Chondrocyte (in vitro differentiated cells): ENCODE data around the gene TTK. TPM values are rescaled to one million over a fixed set of nuclear protein-coding genes. Genes with fewer than 3 reads are reported as not detected.
A peak's percentile ranks its signal among the peaks of the same experiment; 100 is the strongest.

ENCODE experiments used
- DNase-seq: peaks from one replicate; pipeline ENCODE4 v3.0.0; 2021; ENCODE audit warnings: mixed read lengths, low spot score
- H3K27ac Mint-ChIP-seq: one replicate; pipeline ENCODE4 v1.8.0; 2021; ENCODE audit warnings: mild to moderate bottlenecking, moderate library complexity, mixed read lengths; ENCODE audit not compliant: unreplicated experiment
- H3K27me3 Mint-ChIP-seq: 2 replicates; pipeline ENCODE4 v1.8.0; 2021; ENCODE audit warnings: low read depth, mixed read lengths
- H3K36me3 Mint-ChIP-seq: 2 replicates; pipeline ENCODE4 v1.8.0; 2021; ENCODE audit warnings: low read depth, mixed read lengths
- H3K4me1 Mint-ChIP-seq: 2 replicates; pipeline ENCODE4 v1.8.0; 2021; ENCODE audit warnings: low read depth, mild to moderate bottlenecking, mixed read lengths
- H3K4me3 Mint-ChIP-seq: one replicate; pipeline ENCODE4 v1.8.0; 2021; ENCODE audit warnings: mild to moderate bottlenecking, moderate library complexity, mixed read lengths; ENCODE audit not compliant: unreplicated experiment
- H3K9me3 Mint-ChIP-seq: 2 replicates; pipeline ENCODE4 v1.8.0; 2021; ENCODE audit warnings: low read depth, mixed read lengths
- total RNA-seq: library from RNA; stranded (reverse); gene quantifications from 3 replicates; pipeline ENCODE4 v1.2.1, GENCODE V29; 2021
- TF ChIP-seq, protein P1 (sequence below): fragments of 200-600 bp; sonication (generic); IDR thresholded peaks from 2 replicates; pipeline ENCODE4 v1.5.0; 2021; ENCODE audit warnings: antibody characterized with exemption, mild to moderate bottlenecking, moderate library complexity

Gene TTK
- total RNA-seq, 1 donor from 2014 or later = 3.8 TPM

DNA sequence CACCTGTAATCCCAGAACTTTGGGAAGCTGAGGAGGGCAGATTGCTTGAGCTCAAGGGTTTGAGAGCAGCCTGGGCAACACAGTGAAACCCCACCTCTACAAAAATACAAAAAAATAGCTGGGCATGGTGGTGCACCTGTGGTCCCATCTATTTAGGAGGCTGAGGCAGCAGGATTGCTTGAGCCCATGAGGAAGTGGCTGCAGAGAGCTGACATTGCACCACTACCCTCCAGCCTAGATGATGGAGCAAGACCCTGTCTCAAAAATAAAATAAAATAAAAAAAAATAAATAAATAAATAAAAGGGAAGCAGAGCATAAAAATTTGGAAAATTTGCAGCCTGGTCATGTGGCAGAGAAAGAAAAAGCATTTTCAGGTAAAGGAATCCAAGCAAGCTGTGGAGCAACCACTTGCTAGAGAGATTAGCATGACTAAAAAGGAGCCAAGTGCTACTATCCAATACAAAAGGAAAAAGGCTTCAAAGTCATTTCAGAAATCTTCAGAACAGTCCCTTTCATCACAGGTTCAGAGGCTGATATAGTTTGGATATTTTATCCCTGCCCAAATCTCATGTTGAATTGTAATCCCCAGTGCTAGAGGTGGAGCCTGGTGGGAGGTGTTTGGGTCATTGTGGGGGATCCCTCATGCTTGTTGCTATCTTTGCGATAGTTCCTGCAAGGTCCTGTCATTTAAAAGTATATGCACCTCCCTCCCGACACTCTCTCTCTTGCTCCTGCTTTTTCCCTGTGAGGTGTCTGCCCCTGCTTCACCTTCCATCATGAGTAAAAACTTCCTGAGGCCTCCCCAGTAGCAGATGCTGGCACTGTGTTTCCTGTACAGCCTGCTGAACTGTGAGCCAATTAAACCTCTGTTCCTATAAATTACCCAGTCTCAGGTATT lies 11.2 kb upstream of the TTK start:
- Mint-ChIP-seq H3K36me3 (peaks cover 1% of the 10 kb centered on the region), H3K9me3 (peaks cover 12% of the 10 kb centered on the region), H3K27ac (no peak overlapping the region), H3K4me1 (no peaks in the 10 kb centered on the region), H3K27me3 (peaks cover 38% of the 10 kb centered on the region), H3K4me3 (no peak overlapping the region)
- DNase-seq = no peak
- TF ChIP-seq, protein P1, sequence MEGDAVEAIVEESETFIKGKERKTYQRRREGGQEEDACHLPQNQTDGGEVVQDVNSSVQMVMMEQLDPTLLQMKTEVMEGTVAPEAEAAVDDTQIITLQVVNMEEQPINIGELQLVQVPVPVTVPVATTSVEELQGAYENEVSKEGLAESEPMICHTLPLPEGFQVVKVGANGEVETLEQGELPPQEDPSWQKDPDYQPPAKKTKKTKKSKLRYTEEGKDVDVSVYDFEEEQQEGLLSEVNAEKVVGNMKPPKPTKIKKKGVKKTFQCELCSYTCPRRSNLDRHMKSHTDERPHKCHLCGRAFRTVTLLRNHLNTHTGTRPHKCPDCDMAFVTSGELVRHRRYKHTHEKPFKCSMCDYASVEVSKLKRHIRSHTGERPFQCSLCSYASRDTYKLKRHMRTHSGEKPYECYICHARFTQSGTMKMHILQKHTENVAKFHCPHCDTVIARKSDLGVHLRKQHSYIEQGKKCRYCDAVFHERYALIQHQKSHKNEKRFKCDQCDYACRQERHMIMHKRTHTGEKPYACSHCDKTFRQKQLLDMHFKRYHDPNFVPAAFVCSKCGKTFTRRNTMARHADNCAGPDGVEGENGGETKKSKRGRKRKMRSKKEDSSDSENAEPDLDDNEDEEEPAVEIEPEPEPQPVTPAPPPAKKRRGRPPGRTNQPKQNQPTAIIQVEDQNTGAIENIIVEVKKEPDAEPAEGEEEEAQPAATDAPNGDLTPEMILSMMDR = no peak

DNA sequence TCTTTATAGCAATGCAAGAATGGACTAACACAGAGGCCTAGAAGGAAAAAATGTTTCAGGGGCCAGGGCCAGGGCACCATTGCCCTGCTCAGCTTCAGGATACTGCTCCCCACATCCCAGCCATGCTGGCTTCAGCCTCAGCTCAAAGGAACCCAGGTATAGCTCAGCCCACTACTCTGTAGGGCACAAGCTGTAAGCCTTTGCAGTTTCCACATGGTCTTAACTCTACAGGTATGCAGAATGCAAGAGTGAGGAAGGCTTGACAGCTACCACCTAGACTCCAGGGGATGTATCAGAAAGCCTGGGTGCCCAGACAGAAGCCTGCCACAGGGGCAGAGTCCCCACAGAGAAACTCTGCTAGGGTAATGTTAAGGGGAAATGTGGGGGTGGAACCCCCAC lies 10.5 kb upstream of the TTK start:
- no peak overlapping the region for H3K4me3 Mint-ChIP-seq
- no peak for DNase-seq
- peaks cover 1% of the 10 kb centered on the region for H3K36me3 Mint-ChIP-seq
- no peaks in the 10 kb centered on the region for H3K4me1 Mint-ChIP-seq
- no peak overlapping the region for H3K27ac Mint-ChIP-seq
- TF ChIP-seq, protein P1 = no peak
- H3K27me3 Mint-ChIP-seq = peaks cover 43% of the 10 kb centered on the region
- peaks cover 12% of the 10 kb centered on the region for H3K9me3 Mint-ChIP-seq

DNA sequence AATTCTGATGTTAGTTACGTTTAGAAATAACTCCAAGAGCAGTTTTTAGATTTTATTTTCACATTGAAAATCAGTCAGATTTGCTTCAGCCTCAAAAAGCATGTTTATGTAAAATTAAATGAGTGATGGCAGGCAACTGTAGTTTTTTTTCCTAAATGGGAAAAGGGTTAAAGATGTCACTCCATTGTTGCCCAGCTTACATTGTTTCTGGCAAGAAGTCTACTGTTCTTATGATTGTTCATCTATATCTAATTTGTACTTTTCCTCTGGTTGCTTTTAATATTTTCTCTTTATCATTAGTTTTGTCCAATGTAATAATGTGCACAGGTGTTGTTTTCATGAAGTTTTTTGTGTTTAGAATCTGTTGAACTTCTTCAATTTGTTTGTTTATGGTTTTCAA lies 6.7 kb upstream of the TTK start:
- Mint-ChIP-seq H3K9me3 (peaks cover 6% of the 10 kb centered on the region), H3K4me3 (no peak overlapping the region), H3K36me3 (no peaks in the 10 kb centered on the region), H3K27ac (no peak overlapping the region), H3K4me1 (no peaks in the 10 kb centered on the region), H3K27me3 (peaks cover 31% of the 10 kb centered on the region)
- DNase-seq = no peak
- TF ChIP-seq, protein P1 = no peak

DNA sequence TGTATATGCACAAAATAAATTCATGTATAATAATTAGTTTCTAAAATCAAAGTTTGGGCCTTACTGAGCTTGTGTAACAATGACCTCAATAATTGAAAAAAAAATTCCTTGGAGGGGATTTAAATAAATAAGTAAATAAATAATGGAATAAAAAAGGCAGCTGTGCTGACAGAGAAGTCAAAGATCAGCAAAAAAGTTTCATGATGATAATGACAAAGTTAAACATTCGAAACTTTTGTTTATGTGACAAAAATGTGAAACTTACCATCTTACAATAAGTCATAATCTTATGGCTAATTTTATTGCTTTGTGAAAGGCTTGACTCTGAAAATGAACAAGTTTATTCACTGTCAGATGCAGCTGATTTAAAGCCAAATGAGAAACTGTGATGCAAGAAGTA lies 3.1 kb upstream of the TTK start:
- peaks cover 6% of the 10 kb centered on the region for H3K9me3 Mint-ChIP-seq
- no peak for DNase-seq
- no peaks in the 10 kb centered on the region for H3K36me3 Mint-ChIP-seq
- peaks cover 22% of the 10 kb centered on the region for H3K4me1 Mint-ChIP-seq
- no peak overlapping the region for H3K4me3 Mint-ChIP-seq
- no peak overlapping the region for H3K27ac Mint-ChIP-seq
- H3K27me3 Mint-ChIP-seq = peaks cover 14% of the 10 kb centered on the region
- TF ChIP-seq, protein P1 = no peak

DNA sequence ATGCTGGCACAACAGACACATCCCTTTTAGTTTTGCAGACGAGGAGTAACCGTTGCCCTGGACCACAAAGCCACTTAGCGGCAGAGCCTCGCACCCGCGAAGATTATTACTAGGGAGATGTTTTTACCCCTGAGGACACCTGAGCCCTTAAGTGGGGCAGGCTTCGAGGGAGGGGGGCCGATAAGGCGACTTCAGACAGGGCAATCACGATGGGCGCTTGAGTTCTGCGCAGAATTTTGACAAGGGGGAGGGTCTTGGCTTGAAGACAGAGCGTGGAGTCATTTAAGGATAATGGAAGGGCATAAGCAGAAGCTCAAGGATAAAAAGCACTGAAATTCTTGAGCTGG lies 650 bp upstream of the TTK start:
- H3K36me3 Mint-ChIP-seq = no peaks in the 10 kb centered on the region
- no peaks in the 10 kb centered on the region for H3K9me3 Mint-ChIP-seq
- TF ChIP-seq, protein P1 = no peak
- peak overlapping the region; percentile 88 for H3K27ac Mint-ChIP-seq
- peaks cover 24% of the 10 kb centered on the region for H3K4me1 Mint-ChIP-seq
- H3K27me3 Mint-ChIP-seq = peaks cover 3% of the 10 kb centered on the region
- no peak for DNase-seq
- H3K4me3 Mint-ChIP-seq = peak overlapping the region; percentile 89
